ENCODE measurements around the gene B4GALNT1. TPM values are rescaled to one million over a fixed set of nuclear protein-coding genes. Genes with fewer than 3 reads are reported as not detected.

B4GALNT1 gene
- total RNA-seq, 1 donor from 2014 or later, result 83.9 TPM

- TF ChIP-seq CTCF (IDR thresholded peaks at IDR 0.05; ENCODE audit: partially characterized antibody, unreplicated experiment), result no peak
- peaks cover 16% of the 10 kb centered on the region for H3K9me3 Mint-ChIP-seq (ENCODE audit: unreplicated experiment)
- H3K27me3 Mint-ChIP-seq (ENCODE audit: unreplicated experiment), result peaks cover 9% of the 10 kb centered on the region
- DNase-seq, result no peak
- H3K36me3 Mint-ChIP-seq (ENCODE audit: unreplicated experiment), result peaks cover 12% of the 10 kb centered on the region
- H3K4me3 Mint-ChIP-seq (ENCODE audit: unreplicated experiment), result no peak overlapping the region
- no peaks in the 10 kb centered on the region for H3K4me1 Mint-ChIP-seq (ENCODE audit: low read depth, unreplicated experiment)
- H3K27ac Mint-ChIP-seq (ENCODE audit: unreplicated experiment), result no peak overlapping the region
These were observed 50.6 kb downstream of the B4GALNT1 start for GRCh38 chr12:57582440-57582839.

- Mint-ChIP-seq H3K27ac (ENCODE audit: unreplicated experiment) (no peak overlapping the region), H3K36me3 (ENCODE audit: unreplicated experiment) (peaks cover 12% of the 10 kb centered on the region), H3K4me3 (ENCODE audit: unreplicated experiment) (no peak overlapping the region), H3K9me3 (ENCODE audit: unreplicated experiment) (peaks cover 16% of the 10 kb centered on the region), H3K27me3 (ENCODE audit: unreplicated experiment) (peaks cover 9% of the 10 kb centered on the region), H3K4me1 (ENCODE audit: low read depth, unreplicated experiment) (no peaks in the 10 kb centered on the region)
- TF ChIP-seq CTCF (IDR thresholded peaks at IDR 0.05; ENCODE audit: partially characterized antibody, unreplicated experiment), result no peak
- no peak for DNase-seq
These were observed 51.2 kb downstream of the B4GALNT1 start for GRCh38 chr12:57581802-57582201.

- Mint-ChIP-seq H3K27ac (ENCODE audit: unreplicated experiment) (peak overlapping the region; percentile 59), H3K4me1 (ENCODE audit: low read depth, unreplicated experiment) (no peaks in the 10 kb centered on the region), H3K9me3 (ENCODE audit: unreplicated experiment) (peaks cover 16% of the 10 kb centered on the region), H3K4me3 (ENCODE audit: unreplicated experiment) (no peak overlapping the region), H3K36me3 (ENCODE audit: unreplicated experiment) (peaks cover 19% of the 10 kb centered on the region), H3K27me3 (ENCODE audit: unreplicated experiment) (peaks cover 10% of the 10 kb centered on the region)
- no peak for TF ChIP-seq CTCF (IDR thresholded peaks at IDR 0.05; ENCODE audit: partially characterized antibody, unreplicated experiment)
- no peak for DNase-seq
These were observed 52.6 kb downstream of the B4GALNT1 start for GRCh38 chr12:57580466-57580795.

GRCh38 chr12:57579677-57580465 is 53.1 kb downstream of the B4GALNT1 start:
- Mint-ChIP-seq H3K27me3 (ENCODE audit: unreplicated experiment) (peaks cover 11% of the 10 kb centered on the region), H3K9me3 (ENCODE audit: unreplicated experiment) (peaks cover 15% of the 10 kb centered on the region), H3K4me1 (ENCODE audit: low read depth, unreplicated experiment) (no peaks in the 10 kb centered on the region), H3K36me3 (ENCODE audit: unreplicated experiment) (peaks cover 20% of the 10 kb centered on the region), H3K27ac (ENCODE audit: unreplicated experiment) (no peak overlapping the region), H3K4me3 (ENCODE audit: unreplicated experiment) (no peak overlapping the region)
- TF ChIP-seq CTCF (IDR thresholded peaks at IDR 0.05; ENCODE audit: partially characterized antibody, unreplicated experiment), result no peak
- no peak for DNase-seq

GRCh38 chr12:57579011-57579410 is 54.0 kb downstream of the B4GALNT1 start:
- H3K27ac Mint-ChIP-seq (ENCODE audit: unreplicated experiment), result no peak overlapping the region
- DNase-seq, result no peak
- H3K4me3 Mint-ChIP-seq (ENCODE audit: unreplicated experiment), result no peak overlapping the region
- H3K4me1 Mint-ChIP-seq (ENCODE audit: low read depth, unreplicated experiment), result no peaks in the 10 kb centered on the region
- no peak for TF ChIP-seq CTCF (IDR thresholded peaks at IDR 0.05; ENCODE audit: partially characterized antibody, unreplicated experiment)
- peaks cover 13% of the 10 kb centered on the region for H3K36me3 Mint-ChIP-seq (ENCODE audit: unreplicated experiment)
- peaks cover 11% of the 10 kb centered on the region for H3K9me3 Mint-ChIP-seq (ENCODE audit: unreplicated experiment)
- peaks cover 11% of the 10 kb centered on the region for H3K27me3 Mint-ChIP-seq (ENCODE audit: unreplicated experiment)

All from glutamatergic neuron (in vitro differentiated cells).